GM19397 (cell line): ENCODE results near the gene PNPLA7.
"Not testable (repeated sequence)": the region's sequence is repeated elsewhere in the genome, so short reads cannot be mapped to it uniquely, and the experiment has no call there.

Experiments used
- ATAC-seq: cut with Tn5 transposase; IDR thresholded peaks from one replicate; pipeline ENCODE4 v1.9.1; 2021; ENCODE audit warnings: mild to moderate bottlenecking, moderate library complexity; ENCODE audit not compliant: unreplicated experiment

Gene PNPLA7

GRCh38 chr9:137426018-137426681, 124.1 kb downstream of the PNPLA7 start:
- no peak for ATAC-seq

GRCh38 chr9:137423514-137424291, 126.5 kb downstream of the PNPLA7 start:
- peak; percentile 5 for ATAC-seq

GRCh38 chr9:137422604-137423513, 127.3 kb downstream of the PNPLA7 start, which contains the start of the genes EXD3 and NOXA1:
EXD3 (minus strand) TSS chr9:137423162; CDS start chr9:137395357, 27,805 bp downstream.
NOXA1 (plus strand) TSS chr9:137423393; CDS start chr9:137423530, 137 bp downstream.
- ATAC-seq: peak; percentile 89

- no peak for ATAC-seq
Measured at GRCh38 chr9:137421838-137422603, 128.2 kb downstream of the PNPLA7 start.

- no peak for ATAC-seq
Measured at GRCh38 chr9:137417161-137418021, 132.8 kb downstream of the PNPLA7 start.

- no peak for ATAC-seq
Measured at GRCh38 chr9:137416563-137417151, 133.5 kb downstream of the PNPLA7 start.

GRCh38 chr9:137416006-137416562, 134.1 kb downstream of the PNPLA7 start:
- ATAC-seq: no peak

- ATAC-seq: no peak
Measured at GRCh38 chr9:137415451-137415850, 134.8 kb downstream of the PNPLA7 start.

GRCh38 chr9:137412431-137412830, 137.8 kb downstream of the PNPLA7 start:
- ATAC-seq: no peak

- no peak for ATAC-seq
Measured at GRCh38 chr9:137411645-137412380, 138.4 kb downstream of the PNPLA7 start.

GRCh38 chr9:137411260-137411644, 138.9 kb downstream of the PNPLA7 start:
- ATAC-seq: no peak

GRCh38 chr9:137410891-137411249, 139.3 kb downstream of the PNPLA7 start:
- no peak for ATAC-seq

- not testable (repeated sequence) for ATAC-seq
Measured at GRCh38 chr9:137410236-137410890, 139.8 kb downstream of the PNPLA7 start.
